GM21529 (cell line): ENCODE measurements around the gene NRCAM.
"Not testable (repeated sequence)": the region's sequence is repeated elsewhere in the genome, so short reads cannot be mapped to it uniquely, and the experiment has no call there.

Source experiments
- ATAC-seq: cut with Tn5 transposase; IDR thresholded peaks from one replicate; pipeline ENCODE4 v1.9.1; 2021; ENCODE audit not compliant: unreplicated experiment

Gene NRCAM

DNA sequence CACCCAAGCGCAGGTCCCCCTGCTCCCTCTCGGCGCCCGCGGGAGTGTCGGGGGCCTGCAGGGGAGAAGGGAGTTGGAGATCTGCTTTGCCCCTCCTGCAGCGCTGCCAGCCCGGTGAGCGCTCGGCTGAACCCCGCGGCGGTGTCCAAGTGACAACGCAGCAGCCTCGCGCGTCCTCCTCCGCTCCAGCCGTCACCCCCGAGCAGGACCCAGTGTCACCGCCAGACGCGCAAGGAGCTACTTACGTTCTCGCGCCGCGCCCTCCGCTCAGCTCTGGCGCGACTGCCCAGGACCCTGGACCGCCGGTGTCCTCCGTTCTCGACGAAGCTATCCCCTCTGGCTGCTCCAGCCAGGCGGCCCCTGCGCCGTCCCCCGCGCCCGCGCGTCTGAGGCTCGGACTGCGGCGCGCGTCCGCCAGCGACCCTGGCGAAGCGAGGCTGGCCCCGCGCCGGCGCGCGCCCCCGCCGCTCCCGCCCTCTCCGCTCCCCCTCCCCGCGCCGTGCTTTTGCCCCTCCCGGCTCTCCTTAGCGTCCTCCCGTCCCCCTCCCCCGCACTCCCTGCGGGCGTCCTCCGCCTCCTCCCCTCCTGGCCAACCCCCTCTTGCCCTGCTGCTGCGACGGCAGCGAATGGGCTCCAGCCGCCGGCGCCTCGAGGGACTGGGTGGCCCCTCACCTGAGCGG, at the start of gene NRCAM:
Gene NRCAM, minus strand, starts transcription at position 439 of the 680 bp plus-strand sequence. CDS start 216,372 bp downstream, outside the sequence.
- peak; percentile 30 for ATAC-seq

DNA sequence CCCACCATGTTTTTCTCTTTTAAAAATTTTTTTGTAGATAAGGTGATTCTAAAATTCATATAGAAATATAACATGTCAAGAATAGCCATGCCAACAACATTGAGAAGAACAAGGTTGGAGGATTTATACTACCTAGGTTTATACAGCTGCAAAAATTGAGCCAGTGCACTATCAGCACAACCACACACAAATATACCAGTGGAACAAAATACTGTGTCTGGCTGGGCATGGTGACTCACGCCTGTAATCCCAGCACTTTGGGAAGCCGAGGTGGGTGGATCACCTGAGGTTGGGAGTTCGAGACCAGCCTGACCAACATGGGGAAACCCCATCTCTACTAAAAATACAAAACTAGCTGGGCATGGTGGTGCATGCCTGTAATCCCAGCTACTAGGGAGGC, 48.3 kb upstream of the NRCAM start:
- not testable (repeated sequence) for ATAC-seq

DNA sequence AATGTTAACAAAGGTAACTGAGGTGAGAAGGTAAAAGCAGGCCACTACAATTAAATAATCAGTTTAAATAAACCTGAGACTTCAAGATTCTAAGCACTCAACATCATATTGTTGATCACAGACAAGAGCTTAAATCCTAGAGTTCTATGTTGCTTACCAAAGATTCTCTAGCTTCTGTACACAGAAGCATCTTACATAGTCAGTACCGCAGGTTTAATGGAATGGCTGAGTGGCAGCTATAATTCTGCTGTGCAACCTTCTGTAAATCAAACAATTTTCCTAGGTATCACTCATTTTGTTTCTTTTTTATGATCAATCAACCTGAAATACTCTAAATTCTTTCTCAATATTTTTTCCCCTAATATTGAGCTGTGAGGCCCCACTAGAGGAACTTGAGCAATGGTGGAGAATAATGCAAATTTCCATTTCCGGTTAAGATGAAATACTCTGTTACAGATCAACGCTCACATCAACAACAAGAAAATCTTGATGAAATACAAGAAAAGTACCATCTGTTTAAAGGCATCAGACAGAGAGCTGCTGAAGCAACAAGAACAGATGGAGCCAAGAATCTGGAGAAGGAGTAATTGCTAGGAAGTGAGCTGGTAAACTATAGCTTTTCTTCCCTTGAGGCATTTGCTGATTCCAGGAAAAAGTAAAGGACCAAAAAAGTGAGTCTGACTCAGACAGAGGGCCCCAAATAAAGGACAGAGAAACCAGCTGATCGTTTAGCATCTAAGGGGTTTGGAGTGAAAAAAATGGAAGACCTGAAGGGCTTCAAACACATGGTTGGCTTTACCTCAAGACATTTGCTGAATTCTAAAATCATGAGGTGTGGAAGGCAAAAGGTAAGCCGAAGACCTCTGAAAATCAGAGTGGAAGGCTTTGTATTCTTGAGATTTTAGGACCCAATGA, 47.1 kb upstream of the NRCAM start:
- ATAC-seq, result peak; percentile 98

DNA sequence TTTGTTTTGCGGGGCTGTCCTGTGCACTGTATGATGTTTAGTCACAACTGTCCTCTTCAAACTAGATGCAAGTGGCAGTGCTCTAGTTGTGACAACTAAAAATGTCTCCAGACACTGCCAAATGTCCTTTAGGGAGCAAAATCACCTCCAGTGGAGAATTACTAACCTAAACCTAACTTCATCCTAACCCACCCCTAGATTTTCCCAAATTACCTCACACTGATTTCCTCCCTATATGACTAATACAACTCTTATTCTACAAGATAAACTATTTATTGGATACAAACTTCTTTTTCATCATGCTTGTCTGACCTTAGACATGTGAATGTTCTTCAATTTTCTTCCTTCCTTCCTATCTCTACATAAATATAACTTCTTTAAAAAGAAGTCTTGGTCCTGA, 43.3 kb upstream of the NRCAM start:
- no peak for ATAC-seq

DNA sequence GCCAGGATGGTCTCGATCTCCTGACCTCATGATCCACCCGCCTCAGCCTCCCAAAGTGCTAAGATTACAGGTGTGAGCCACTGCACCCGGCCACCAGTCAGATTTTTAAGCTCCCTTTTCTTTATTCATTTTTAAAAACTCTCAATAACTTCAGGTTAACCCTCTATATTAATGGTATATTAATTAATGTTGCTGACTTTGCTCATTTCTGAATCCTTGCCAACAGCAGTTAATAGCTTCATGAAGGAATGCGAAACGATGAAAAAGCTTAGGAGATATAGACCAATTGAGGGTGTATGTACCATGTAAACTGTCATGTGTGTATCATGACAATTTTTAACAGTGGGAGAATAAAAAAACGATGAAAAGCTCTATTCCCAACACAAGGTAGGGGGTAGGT, 42.2 kb upstream of the NRCAM start:
- no peak for ATAC-seq

DNA sequence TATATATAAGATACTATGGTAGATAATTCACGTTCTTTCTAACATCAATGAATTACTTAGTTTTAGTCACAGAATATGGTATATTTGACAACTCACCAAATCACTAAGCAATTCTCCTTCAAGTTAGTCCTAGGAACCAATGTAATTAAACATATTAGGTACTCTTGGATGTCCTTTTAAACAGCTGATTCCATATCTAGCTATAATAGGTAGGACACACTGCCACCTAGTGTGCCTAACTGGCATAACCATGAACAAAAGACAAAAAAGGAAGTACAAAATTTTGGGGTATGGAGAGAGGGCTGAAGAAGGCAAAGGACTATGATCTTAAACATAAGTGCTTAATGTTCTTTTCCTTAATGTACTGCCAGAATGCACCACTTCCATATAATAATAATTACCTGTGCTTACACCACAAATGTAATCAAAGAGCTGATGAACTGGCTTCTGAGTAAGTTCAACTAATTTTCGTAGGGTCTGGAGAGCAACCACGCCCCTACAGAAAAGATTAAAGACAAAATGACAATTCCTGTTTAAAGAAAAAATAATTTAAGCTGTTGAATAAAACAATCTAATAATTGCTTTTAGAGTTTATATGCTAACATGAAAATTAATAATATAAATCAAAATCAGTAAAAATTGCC, 41.0 kb upstream of the NRCAM start:
- peak; percentile 77 for ATAC-seq

DNA sequence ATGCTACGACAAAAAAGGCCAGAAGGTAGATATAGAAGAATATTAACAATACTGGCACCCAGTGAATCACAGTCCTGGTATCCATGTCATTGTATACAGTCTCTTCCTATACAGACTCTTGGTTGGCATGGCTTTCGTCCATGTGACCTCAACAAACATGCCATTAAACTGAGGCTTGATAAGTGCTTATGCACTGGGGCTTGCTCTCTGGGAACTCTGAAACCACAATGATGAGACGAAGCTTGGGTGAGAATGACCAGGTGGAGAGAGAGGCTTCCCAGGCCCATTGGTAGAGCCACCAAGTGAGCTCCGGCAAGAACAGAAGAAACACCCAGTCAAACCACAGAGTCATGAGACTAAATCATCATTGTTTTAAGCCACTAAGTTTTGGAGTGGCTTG, 36.5 kb upstream of the NRCAM start:
- ATAC-seq, result no peak

DNA sequence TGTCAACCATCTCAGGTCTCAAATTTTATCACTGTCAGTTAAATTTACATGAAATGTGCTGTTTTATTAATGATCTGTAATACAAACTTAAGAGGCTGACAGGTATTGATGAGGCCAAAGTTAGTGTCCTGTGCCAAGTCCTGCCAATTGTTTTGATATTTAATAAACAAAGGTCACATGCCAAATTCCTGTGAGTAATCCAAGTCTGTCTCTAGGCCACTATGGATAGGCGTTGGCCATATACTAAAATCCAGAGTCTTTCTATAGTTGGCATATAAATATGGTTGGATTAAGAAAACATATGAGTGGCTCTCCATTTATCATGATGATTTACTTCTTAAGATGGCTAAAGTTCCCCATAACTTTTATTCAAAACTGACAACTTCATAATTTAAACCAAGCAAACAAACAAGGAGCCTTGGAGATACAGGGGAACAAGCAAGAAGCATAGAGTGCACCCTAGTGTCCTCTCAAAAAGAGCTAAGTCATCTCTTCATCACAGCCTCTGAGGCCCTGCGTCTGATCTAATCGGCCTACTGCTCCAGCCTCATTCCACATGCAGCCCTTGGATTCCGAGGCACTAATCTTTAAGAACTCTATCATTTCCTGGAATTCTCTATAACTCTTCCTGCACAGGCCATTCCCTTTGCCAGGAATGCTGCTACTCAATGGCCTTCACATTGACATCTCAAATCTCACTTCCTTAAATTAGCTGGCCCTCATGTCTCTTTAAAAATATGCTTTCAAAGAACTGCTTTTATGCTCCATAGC, 32.7 kb upstream of the NRCAM start:
- no peak for ATAC-seq

DNA sequence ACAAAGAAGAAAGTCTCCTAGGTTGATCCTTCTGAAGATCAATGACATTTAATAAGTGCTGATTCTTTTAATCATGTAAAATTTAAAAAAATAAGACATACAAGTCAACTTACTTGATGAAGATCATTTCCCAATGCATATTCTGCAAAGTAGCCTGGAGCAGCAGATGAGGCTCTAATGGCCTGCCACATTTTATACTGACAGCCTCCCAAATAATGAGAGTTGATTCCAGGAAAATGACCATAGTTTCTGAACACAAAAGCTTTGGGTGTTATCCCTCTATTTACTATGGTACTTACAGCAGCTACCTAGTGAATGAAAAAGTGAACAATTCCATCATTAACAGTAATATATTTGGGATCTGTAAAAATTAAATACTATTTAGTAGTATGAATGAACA, 31.4 kb upstream of the NRCAM start:
- ATAC-seq, result no peak

DNA sequence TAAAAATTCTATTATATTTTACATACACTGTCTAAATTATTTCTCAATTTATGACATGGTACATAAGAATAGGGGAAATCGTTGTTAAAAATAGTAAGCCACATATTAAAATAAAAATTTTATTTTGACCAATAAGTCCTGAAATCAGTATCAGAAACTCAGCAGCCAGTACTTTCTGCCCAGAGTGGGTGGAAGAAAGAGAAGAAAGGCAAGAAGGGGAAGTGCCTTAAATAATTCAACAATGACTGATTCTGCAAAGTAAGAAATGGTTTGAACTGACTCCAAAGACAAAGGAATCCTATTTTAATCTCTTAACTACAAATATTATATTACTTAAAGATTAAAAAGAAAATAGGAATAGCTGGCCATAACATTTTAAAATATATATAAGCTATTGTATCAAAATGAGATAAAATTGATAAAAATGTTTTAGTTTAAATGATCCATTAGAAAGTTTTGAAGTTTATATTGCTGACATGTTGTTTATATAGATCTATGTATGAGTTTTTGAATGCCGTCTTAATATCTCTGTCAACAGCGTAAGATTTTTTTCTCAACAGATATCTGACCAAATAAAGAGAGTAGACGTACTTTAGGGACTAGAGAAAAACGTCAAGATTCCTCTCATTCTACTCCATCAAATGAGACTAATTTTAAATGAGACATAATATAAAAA, 30.2 kb upstream of the NRCAM start:
- ATAC-seq, result peak; percentile 65

DNA sequence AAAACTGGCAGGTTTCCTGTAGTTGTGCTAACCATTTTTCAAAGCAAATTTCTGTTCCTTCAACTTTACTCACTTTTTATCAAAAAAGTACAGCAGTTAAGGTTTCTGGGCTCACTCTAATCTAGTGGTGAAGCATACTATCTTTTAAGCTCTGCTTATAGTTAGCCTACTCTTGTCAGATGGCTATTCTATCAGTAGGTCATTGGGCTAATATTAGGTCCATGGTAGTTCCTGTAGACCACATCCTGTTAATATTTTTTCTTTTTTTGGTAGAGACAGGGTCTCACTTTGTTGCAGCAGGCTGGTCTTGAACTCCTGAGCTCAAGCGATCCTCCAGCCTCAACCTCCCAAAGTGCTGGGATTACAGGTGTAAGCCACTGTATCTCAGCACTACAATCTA, 27.9 kb upstream of the NRCAM start:
- ATAC-seq, result no peak

DNA sequence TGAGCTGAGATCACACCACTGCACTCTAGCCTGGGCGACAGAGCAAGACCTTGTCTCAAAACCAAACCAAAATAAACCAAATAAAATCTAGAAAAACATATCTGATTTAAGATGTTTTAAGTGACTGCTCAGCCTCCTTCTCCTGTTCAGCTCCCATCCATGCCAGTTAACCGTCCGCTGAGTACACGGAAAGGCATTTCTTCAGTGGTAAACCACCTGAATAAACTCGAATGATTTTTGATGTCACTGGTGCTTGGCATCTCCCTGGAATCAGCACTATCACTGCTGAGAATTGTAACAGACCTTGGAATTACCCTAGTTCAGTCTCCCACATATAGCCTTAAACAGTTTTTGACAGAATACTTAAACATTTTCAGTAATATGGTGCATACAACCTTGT, 24.1 kb upstream of the NRCAM start:
- ATAC-seq, result no peak

DNA sequence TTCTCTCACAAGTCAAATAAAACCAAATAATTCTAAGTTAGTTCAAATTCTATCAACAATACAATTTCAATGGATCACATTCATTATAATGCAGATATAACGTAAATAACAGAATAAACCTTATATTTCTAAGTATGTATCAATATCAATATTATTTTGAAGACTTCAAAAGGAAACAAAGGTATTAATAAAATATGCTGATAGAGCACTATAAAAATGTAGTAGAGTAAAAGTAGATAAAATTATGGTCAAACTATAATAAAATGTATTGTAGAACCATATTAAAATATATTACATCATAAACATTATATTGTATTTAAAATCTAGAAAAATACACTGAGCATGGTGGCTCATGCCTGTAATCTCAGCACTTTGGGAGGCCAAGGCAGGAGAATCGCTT, 23.5 kb upstream of the NRCAM start:
- no peak for ATAC-seq

DNA sequence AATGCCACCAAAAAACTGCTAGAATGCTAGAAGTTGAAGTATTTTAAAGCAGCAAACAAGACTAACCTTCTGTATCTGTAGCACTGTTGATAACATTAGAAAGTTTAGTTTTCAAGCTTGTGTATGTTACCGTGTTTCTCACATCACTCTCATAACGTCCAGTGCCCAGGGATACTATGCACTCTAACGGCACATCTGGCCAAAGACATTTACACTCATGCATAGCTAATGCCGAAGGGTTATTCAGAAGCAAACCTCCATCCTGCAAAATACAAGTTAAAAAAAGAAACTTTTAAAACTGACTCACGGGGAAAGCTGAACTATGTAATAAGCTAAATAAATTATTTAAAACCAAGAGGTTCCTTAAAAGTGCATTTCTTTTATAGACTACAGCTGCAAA, 22.9 kb upstream of the NRCAM start:
- no peak for ATAC-seq

DNA sequence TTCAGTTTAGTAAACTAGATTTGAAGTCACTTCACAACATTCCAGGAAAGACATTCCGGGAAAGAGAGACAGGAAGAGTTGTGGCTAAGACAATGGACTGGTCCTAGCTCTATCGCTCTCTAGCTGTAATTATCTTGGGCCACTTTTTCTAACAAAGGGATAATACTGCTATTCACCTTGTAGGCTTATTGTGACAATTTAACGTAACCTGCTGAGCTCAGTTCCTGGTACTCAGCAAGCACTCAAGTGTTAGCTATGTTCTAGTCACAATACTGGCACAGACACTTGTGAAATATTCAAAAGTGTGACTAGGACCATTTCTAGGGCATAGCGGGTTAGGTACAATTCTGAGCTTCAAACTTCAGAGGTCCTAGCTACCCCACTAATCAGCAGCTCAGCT, 12.0 kb upstream of the NRCAM start:
- no peak for ATAC-seq

DNA sequence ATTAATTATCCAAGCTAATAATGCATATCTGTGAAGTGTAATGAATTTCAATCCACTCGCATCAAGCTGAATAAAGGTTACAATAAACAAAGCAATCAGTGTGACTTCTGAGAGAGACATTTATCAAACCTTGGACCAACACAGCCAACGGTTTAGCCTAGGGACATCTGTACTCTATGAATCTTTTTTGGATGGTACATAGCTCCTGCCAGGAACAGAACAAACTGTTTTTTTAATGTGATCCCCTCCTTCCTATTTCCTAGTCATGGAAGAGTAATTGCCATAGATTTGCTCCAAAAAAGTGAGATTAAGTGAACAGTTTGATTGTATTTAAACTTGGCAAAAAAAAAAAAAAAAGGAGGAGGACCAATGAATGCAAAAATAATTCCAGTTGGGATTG, 11.2 kb upstream of the NRCAM start:
- ATAC-seq, result no peak

DNA sequence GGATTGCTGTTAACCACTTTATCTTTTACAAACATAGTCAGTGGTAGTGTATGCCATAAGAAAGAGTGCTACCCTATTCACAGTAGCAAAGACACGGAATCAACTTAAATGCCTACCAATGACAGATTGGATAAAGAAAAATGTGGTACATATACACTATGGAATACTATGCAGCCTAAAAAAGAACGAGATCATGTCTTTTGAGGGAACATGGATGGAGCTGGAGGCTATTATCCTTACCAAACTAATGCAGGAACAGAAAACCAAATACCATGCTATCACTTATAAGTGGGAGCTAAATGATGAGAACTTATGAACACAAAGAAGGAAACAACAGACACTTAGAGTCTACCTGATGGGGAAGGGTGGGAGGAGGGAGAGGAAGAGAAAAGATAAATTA, 10.1 kb upstream of the NRCAM start:
- not testable (repeated sequence) for ATAC-seq

DNA sequence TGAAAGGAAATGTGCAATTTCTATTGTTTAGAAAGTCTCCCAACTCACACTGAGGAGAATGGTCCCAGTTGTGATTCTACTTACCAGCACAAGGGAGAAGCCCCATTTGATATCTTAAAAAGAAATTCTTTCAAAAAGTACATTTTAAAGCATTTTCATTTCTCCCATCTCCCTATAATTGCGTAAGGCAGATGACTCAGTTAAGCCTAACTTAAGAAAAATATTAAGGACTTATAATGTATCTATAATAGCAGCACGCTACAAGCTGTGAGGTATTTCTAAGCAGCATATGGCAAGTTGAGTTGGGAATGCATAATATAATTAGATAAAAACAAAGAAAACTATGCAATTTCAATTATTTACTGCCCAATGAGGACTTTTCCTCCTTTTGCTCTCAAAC, 8.5 kb upstream of the NRCAM start:
- ATAC-seq, result no peak

DNA sequence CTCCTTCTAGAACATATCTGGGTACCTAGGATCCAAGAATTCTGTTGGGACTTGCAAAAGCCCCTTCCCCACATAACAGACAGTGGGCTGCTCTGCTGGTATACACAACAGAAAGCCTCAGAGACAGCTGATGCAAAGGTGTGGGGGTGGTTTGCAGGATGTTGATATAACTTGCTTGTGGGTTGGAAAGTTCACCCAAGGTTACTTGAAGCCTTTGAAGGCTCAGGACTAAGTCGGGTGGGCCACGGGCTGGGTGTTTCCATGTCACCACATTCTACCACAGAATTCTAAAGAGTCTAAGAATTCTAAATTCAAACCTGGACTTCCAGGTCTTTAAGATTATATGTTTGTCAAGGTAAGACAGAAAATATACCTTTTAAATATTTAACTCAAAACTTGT, 7.4 kb upstream of the NRCAM start:
- ATAC-seq, result no peak

DNA sequence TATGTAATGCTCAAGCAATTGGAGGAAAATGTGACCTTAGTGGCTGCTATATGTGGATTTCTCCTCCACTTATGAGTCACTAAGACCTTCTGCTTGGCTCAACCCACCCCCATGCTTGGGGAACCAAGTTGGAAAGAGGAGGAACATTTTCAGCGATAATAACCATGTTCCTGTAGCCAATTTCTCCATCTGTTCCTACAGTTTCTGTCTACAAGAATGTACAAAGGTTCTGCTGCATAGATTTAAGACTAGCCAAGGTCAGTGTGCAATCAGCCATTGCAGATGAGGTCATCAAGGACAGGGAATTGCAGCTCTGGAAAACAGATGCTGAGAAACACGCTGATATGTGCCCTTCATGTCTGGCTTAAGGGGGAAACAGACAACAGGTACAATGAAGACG, 5.6 kb upstream of the NRCAM start:
- no peak for ATAC-seq

DNA sequence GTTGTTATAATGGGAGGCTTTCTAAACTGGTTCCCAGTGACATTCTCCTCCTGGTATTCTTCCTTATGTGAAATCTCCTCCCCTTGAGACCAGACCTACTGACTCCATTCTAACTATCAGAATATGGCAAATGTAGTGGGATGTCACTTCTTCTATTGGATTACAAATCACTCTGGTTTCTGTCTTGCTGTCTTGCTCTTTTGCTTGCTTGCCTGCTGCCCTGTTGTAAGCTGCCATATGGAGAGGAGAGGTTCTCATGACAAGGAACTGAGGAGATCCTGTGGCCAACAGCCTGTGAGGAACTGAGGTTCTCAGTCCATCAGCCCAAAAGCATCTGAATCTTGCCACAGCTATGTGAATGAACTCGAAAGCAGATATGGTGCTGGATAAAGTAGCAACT, 4.7 kb upstream of the NRCAM start:
- ATAC-seq, result no peak
